Measurements from ENCODE around the gene STX3.

STX3 gene

DNA sequence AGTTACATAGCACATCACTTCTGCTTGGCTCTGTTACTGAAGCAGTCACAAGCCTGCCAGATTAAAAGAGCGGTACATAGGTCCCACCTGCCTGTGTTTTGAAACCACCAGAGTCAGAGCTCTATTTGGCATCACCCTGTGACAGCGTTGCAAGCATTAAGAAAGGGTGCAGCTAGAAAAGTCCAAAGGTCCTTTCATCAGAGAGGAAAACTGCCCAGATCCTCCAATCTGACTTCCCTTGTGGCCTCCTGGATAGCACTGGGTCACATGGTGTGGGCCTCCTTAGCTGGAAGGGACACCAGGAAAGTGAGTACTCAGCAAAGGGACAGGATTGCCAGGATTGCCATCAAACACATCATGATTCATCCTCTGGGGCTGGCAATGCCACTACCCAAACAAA, 22.9 kb downstream of the STX3 start:
- H3K36me3 ChIP-seq (ENCODE audit: insufficient read depth, low read length) = peaks cover 4% of the 10 kb centered on the region; the same call in 1 of the 2 replicates
- no peak overlapping the region for H2AFZ ChIP-seq (ENCODE audit: low read length)
- no peak overlapping the region for H3K9ac ChIP-seq (ENCODE audit: low read depth, low read length, poor library complexity, severe bottlenecking)
- no peaks in the 10 kb centered on the region for H3K79me2 ChIP-seq (ENCODE audit: insufficient read depth, low read length)
- H3K9me2 ChIP-seq (replicated peaks; ENCODE audit: low read depth, low read length) = no peaks in the 10 kb centered on the region
- H3F3A ChIP-seq (ENCODE audit: low read depth) = no peaks in the 10 kb centered on the region
- no peak overlapping the region for H3K4me2 ChIP-seq (ENCODE audit: low read depth, low read length, poor library complexity, severe bottlenecking)
- TF ChIP-seq, protein P1, sequence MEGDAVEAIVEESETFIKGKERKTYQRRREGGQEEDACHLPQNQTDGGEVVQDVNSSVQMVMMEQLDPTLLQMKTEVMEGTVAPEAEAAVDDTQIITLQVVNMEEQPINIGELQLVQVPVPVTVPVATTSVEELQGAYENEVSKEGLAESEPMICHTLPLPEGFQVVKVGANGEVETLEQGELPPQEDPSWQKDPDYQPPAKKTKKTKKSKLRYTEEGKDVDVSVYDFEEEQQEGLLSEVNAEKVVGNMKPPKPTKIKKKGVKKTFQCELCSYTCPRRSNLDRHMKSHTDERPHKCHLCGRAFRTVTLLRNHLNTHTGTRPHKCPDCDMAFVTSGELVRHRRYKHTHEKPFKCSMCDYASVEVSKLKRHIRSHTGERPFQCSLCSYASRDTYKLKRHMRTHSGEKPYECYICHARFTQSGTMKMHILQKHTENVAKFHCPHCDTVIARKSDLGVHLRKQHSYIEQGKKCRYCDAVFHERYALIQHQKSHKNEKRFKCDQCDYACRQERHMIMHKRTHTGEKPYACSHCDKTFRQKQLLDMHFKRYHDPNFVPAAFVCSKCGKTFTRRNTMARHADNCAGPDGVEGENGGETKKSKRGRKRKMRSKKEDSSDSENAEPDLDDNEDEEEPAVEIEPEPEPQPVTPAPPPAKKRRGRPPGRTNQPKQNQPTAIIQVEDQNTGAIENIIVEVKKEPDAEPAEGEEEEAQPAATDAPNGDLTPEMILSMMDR (conservative IDR thresholded peaks at IDR 0.05; ENCODE audit: low read length) = no peak
- TF ChIP-seq EZH2phosphoT487 (IDR thresholded peaks at IDR 0.05; ENCODE audit: borderline replicate concordance) = no peak
- H3K27me3 ChIP-seq (ENCODE audit: insufficient read depth, low read length, poor library complexity, severe bottlenecking) = no peaks in the 10 kb centered on the region
- peaks cover 2% of the 10 kb centered on the region for H3K4me1 ChIP-seq (ENCODE audit: insufficient read depth, low read length, poor library complexity, severe bottlenecking)
- no peaks in the 10 kb centered on the region for H3K9me3 ChIP-seq (ENCODE audit: insufficient read depth, low read depth, low read length)
- H3K4me3 ChIP-seq (ENCODE audit: low read length, poor library complexity, severe bottlenecking) = no peak overlapping the region
- no peaks in the 10 kb centered on the region for H4K20me1 ChIP-seq (ENCODE audit: insufficient read depth, low read length, poor library complexity, severe bottlenecking)

- no peak for TF ChIP-seq EZH2phosphoT487 (IDR thresholded peaks at IDR 0.05; ENCODE audit: borderline replicate concordance)
- TF ChIP-seq, protein P1 (conservative IDR thresholded peaks at IDR 0.05; ENCODE audit: low read length) = no peak
- no peak overlapping the region for H3K4me2 ChIP-seq (ENCODE audit: low read depth, low read length, poor library complexity, severe bottlenecking)
Measured at GRCh38 chr11:59779487-59779886, 24.3 kb downstream of the STX3 start.

GRCh38 chr11:59782080-59782479, 26.9 kb downstream of the STX3 start:
- no peak overlapping the region for H3K9ac ChIP-seq (ENCODE audit: low read depth, low read length, poor library complexity, severe bottlenecking)
- H3K9me2 ChIP-seq (replicated peaks; ENCODE audit: low read depth, low read length) = no peaks in the 10 kb centered on the region
- no peaks in the 10 kb centered on the region for H4K20me1 ChIP-seq (ENCODE audit: insufficient read depth, low read length, poor library complexity, severe bottlenecking)
- H3K79me2 ChIP-seq (ENCODE audit: insufficient read depth, low read length) = no peaks in the 10 kb centered on the region
- no peaks in the 10 kb centered on the region for H3K9me3 ChIP-seq (ENCODE audit: insufficient read depth, low read depth, low read length)
- H2AFZ ChIP-seq (ENCODE audit: low read length) = no peak overlapping the region
- H3K4me3 ChIP-seq (ENCODE audit: low read length, poor library complexity, severe bottlenecking) = no peak overlapping the region
- H3F3A ChIP-seq (ENCODE audit: low read depth) = no peaks in the 10 kb centered on the region
- TF ChIP-seq, protein P1 (conservative IDR thresholded peaks at IDR 0.05; ENCODE audit: low read length) = no peak
- no peak for TF ChIP-seq EZH2phosphoT487 (IDR thresholded peaks at IDR 0.05; ENCODE audit: borderline replicate concordance)
- H3K4me2 ChIP-seq (ENCODE audit: low read depth, low read length, poor library complexity, severe bottlenecking) = no peak overlapping the region
- no peaks in the 10 kb centered on the region for H3K36me3 ChIP-seq (ENCODE audit: insufficient read depth, low read length)
- H3K27me3 ChIP-seq (ENCODE audit: insufficient read depth, low read length, poor library complexity, severe bottlenecking) = no peaks in the 10 kb centered on the region
- H3K4me1 ChIP-seq (ENCODE audit: insufficient read depth, low read length, poor library complexity, severe bottlenecking) = peaks cover 7% of the 10 kb centered on the region

More at GRCh38 chr11:59779487-59779886, 24.3 kb downstream of the STX3 start:
- Histone ChIP-seq H3K4me1 (ENCODE audit: insufficient read depth, low read length, poor library complexity, severe bottlenecking) (peaks cover 7% of the 10 kb centered on the region), H3K36me3 (ENCODE audit: insufficient read depth, low read length) (no peaks in the 10 kb centered on the region), H2AFZ (ENCODE audit: low read length) (no peak overlapping the region), H4K20me1 (ENCODE audit: insufficient read depth, low read length, poor library complexity, severe bottlenecking) (no peaks in the 10 kb centered on the region), H3K9me3 (ENCODE audit: insufficient read depth, low read depth, low read length) (no peaks in the 10 kb centered on the region), H3K79me2 (ENCODE audit: insufficient read depth, low read length) (no peaks in the 10 kb centered on the region), H3K9ac (ENCODE audit: low read depth, low read length, poor library complexity, severe bottlenecking) (no peak overlapping the region), H3K27me3 (ENCODE audit: insufficient read depth, low read length, poor library complexity, severe bottlenecking) (no peaks in the 10 kb centered on the region), H3K9me2 (replicated peaks; ENCODE audit: low read depth, low read length) (no peaks in the 10 kb centered on the region), H3F3A (ENCODE audit: low read depth) (no peaks in the 10 kb centered on the region), H3K4me3 (ENCODE audit: low read length, poor library complexity, severe bottlenecking) (no peak overlapping the region)
